Left lobe of liver (tissue), 2 donors: ENCODE data around the gene KLHL18. TPM values are rescaled to one million over a fixed set of nuclear protein-coding genes. Genes with fewer than 3 reads are reported as not detected.
A peak's percentile ranks its signal among the peaks of the same experiment; 100 is the strongest.
"Not testable (repeated sequence)": the region's sequence is repeated elsewhere in the genome, so short reads cannot be mapped to it uniquely, and the experiment has no call there.

ENCODE experiments used
- ATAC-seq: fragments of 200-7000 bp; cut with Tn5 transposase; one replicate; pipeline ENCODE4 v1.9.1; 2020; ENCODE audit warnings: mild to moderate bottlenecking, moderate library complexity
- DNase-seq: peaks from one replicate; pipeline ENCODE4 v3.0.0-alpha.2; 2020; ENCODE audit warnings: low spot score
- total RNA-seq: library from RNA; stranded (reverse); gene quantifications from one replicate; pipeline ENCODE4 v1.2.1, GENCODE V29; 2021
- donor health status: DM: no; HTN: no; CAD: no; lungs with moderate emphysema.
- donor health status: DM: no; HTN: yes; CAD: no.

The KLHL18 gene
- 9.4 TPM for total RNA-seq

GRCh38 chr3:47282424-47283192 is at the start of gene KLHL18, which contains the start of gene KIF9:
Gene KLHL18, plus strand, starts transcription at chr3:47282944. Its CDS starts 22 bp downstream, at chr3:47282966.
Gene KIF9, minus strand, starts transcription at chr3:47282799. Its CDS starts 5,425 bp downstream, at chr3:47277374.
- ATAC-seq: peak; percentile 96

GRCh38 chr3:47238017-47238416 is 44.7 kb upstream of the KLHL18 start:
- DNase-seq: no peak
- ATAC-seq: no peak

More at GRCh38 chr3:47282424-47283192, at the start of gene KLHL18, which contains the start of gene KIF9:
- DNase-seq: peak; percentile 95

- ATAC-seq: no peak
- no peak for DNase-seq
Measured at GRCh38 chr3:47239929-47240328, 42.8 kb upstream of the KLHL18 start.

- no peak for DNase-seq
- peak; percentile 22 for ATAC-seq
Measured at GRCh38 chr3:47243419-47244147, 39.2 kb upstream of the KLHL18 start.

- DNase-seq: no peak
- no peak for ATAC-seq
Measured at GRCh38 chr3:47244531-47245100, 38.1 kb upstream of the KLHL18 start.

- DNase-seq: no peak
- ATAC-seq: no peak
Measured at GRCh38 chr3:47245271-47245670, 37.5 kb upstream of the KLHL18 start.

GRCh38 chr3:47247131-47248064 is 35.3 kb upstream of the KLHL18 start:
- ATAC-seq (no peak), DNase-seq (no peak)

GRCh38 chr3:47250309-47251060 is 32.3 kb upstream of the KLHL18 start:
- ATAC-seq (peak; percentile 97), DNase-seq (peak; percentile 96)

- not testable (repeated sequence) for ATAC-seq, DNase-seq
Measured at GRCh38 chr3:47251085-47251484, 31.7 kb upstream of the KLHL18 start.

- ATAC-seq (no peak), DNase-seq (no peak)
Measured at GRCh38 chr3:47251689-47252088, 31.1 kb upstream of the KLHL18 start.

GRCh38 chr3:47256331-47256730 is 26.4 kb upstream of the KLHL18 start:
- DNase-seq, ATAC-seq: not testable (repeated sequence)

GRCh38 chr3:47259114-47259513 is 23.6 kb upstream of the KLHL18 start:
- DNase-seq (no peak), ATAC-seq (no peak)

- DNase-seq: no peak
- no peak for ATAC-seq
Measured at GRCh38 chr3:47260605-47261004, 22.1 kb upstream of the KLHL18 start.

- no peak for ATAC-seq
Measured at GRCh38 chr3:47261301-47261700, 21.4 kb upstream of the KLHL18 start.

GRCh38 chr3:47265008-47265407 is 17.7 kb upstream of the KLHL18 start:
- no peak for ATAC-seq
- no peak for DNase-seq

More at GRCh38 chr3:47261301-47261700, 21.4 kb upstream of the KLHL18 start:
- no peak for DNase-seq

- no peak for DNase-seq
- no peak for ATAC-seq
Measured at GRCh38 chr3:47265725-47266428, 16.9 kb upstream of the KLHL18 start.

- ATAC-seq: peak; percentile 18
Measured at GRCh38 chr3:47266709-47267489, 15.8 kb upstream of the KLHL18 start.

GRCh38 chr3:47267490-47267824 is 15.3 kb upstream of the KLHL18 start:
- ATAC-seq: no peak
- DNase-seq: no peak

More at GRCh38 chr3:47266709-47267489, 15.8 kb upstream of the KLHL18 start:
- no peak for DNase-seq
